Thyroid gland (tissue), 4 donors: Measurements from ENCODE around the gene ZNF585A.

Experiments
- CTCF ChIP-seq, 6 experiments: fragments of 200-600 bp in 3 of 6; fragments of 450-650 bp in 3 of 6; sonication (generic) in 3 of 6; IDR thresholded peaks; one replicate each; pipeline ENCODE4 v1.5.1; 2016 to 2019; ENCODE audit warnings: antibody characterized with exemption in 6 of 6, mild to moderate bottlenecking in 2 of 6, inconsistent platforms in 1 of 6, moderate library complexity in 1 of 6
- POLR2A ChIP-seq, 2 donors: fragments of 450-650 bp; IDR thresholded peaks; one replicate each; pipeline ENCODE4 v1.6.1; 2017; ENCODE audit warnings: antibody characterized with exemption in 2 of 2, mild to moderate bottlenecking in 2 of 2, moderate library complexity in 1 of 2

DNA sequence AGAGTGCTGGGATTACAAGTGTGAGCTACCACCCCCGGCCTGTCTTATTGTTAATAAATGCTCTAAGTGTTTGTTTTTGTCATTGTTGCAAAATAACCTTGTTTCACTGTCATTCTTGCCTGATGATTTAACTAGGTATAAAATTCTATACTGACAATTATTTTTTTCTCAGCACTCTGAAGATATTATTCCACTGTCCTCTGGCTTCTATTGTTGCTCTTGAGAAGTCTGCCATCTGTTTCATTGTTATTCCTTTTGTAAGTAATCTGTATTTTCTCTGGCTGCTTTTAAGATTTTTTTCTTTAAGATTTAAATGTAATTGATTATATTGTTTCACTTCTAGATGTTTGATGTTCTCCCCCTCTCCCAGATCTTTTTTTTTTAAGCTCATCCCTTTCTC is 76.6 kb downstream of the ZNF585A start:
- TF ChIP-seq CTCF (IDR thresholded peaks at IDR 0.05) (no peak), POLR2A (IDR thresholded peaks at IDR 0.05) (no peak)
